Measurements from ENCODE around the gene CDH6.

- no peak for TF ChIP-seq CTCF (IDR thresholded peaks at IDR 0.05; ENCODE audit: low read depth, low read length)
- no peak for TF ChIP-seq POLR2A (IDR thresholded peaks at IDR 0.05; ENCODE audit: extremely low read depth, insufficient read length)
- TF ChIP-seq MAX (IDR thresholded peaks at IDR 0.05; ENCODE audit: low read depth, low read length): no peak
- TF ChIP-seq MYC (IDR thresholded peaks at IDR 0.05; ENCODE audit: low read depth, low read length): no peak
Observed at GRCh38 chr5:31343946-31344345, 150.5 kb downstream of the CDH6 start.

All from NB4 (cell line).